OCI-LY7 (cell line): Measurements from ENCODE around the gene METRN. TPM values are rescaled to one million over a fixed set of nuclear protein-coding genes. Genes with fewer than 3 reads are reported as not detected.

Experiments used
- BruUV-seq: library from RNA; stranded (reverse); fragments of 400-500 nt; replicated peaks from 2 replicates; lab custom pipeline; 2021; lab: Mats Ljungman, UMichigan
- CTCF ChIA-PET: fragments of 300-600 bp; sonication (Branson Sonifier 250); formaldehyde crosslinking; loops from one replicate; lab custom pipeline; 2022; ENCODE audit warnings: antibody characterized with exemption; ENCODE audit not compliant: unreplicated experiment; lab: Charles Lee
- POLR2A ChIA-PET: fragments of 300-600 bp; sonication (Branson Sonifier 250); formaldehyde crosslinking; loops from one replicate; lab custom pipeline; 2022; ENCODE audit warnings: antibody characterized with exemption; lab: Charles Lee
- DNase-seq: peaks from one replicate; pipeline ENCODE4 v3.0.0-alpha.2; 2015; ENCODE audit warnings: low spot score
- H2AFZ ChIP-seq: fragments of 200-600 bp; sonication (generic), shearing (Covaris generic); 2 replicates; pipeline ENCODE4 v1.6.1; 2014; ENCODE audit warnings: mild to moderate bottlenecking, antibody characterized with exemption, low read length, moderate library complexity
- H3K27ac ChIP-seq: fragments of 200-600 bp; sonication (generic); 2 replicates; pipeline ENCODE4 v1.5.1; 2014; ENCODE audit warnings: mixed run types, low read depth, mild to moderate bottlenecking, moderate library complexity, low read length, inconsistent platforms; ENCODE audit not compliant: poor library complexity, severe bottlenecking
- H3K36me3 ChIP-seq: fragments of 200-600 bp; sonication (generic); 2 replicates; pipeline ENCODE4 v1.6.1; 2014; ENCODE audit warnings: mild to moderate bottlenecking, antibody characterized with exemption, low read length, moderate library complexity, mixed read lengths; ENCODE audit not compliant: insufficient read depth
- H3K4me1 ChIP-seq: fragments of 200-600 bp; sonication (generic); 2 replicates; pipeline ENCODE4 v1.5.1; 2014; ENCODE audit warnings: mild to moderate bottlenecking, low read length; ENCODE audit not compliant: insufficient read depth, poor library complexity, severe bottlenecking
- H3K4me2 ChIP-seq: fragments of 200-600 bp; sonication (generic); 2 replicates; pipeline ENCODE4 v1.6.1; 2014; ENCODE audit warnings: mild to moderate bottlenecking, low read length
- H3K4me3 ChIP-seq: fragments of 200-600 bp; sonication (generic); 2 replicates; pipeline ENCODE4 v1.5.1; 2014; ENCODE audit warnings: mild to moderate bottlenecking, low read depth, low read length; ENCODE audit not compliant: poor library complexity, severe bottlenecking
- H3K79me2 ChIP-seq: fragments of 200-600 bp; sonication (generic); 2 replicates; pipeline ENCODE4 v1.6.1; 2016; ENCODE audit warnings: low read depth, mild to moderate bottlenecking, low read length, moderate library complexity, mixed read lengths; ENCODE audit not compliant: insufficient read depth
- H3K9me2 ChIP-seq: fragments of 200-600 bp; sonication (generic); 2 replicates; pipeline ENCODE4 v1.6.1; 2016; ENCODE audit warnings: mild to moderate bottlenecking, low read length, mixed read lengths; ENCODE audit not compliant: insufficient read depth
- H3K9me3 ChIP-seq: fragments of 200-600 bp; sonication (generic); 2 replicates; pipeline ENCODE4 v1.6.1; 2014; ENCODE audit warnings: mild to moderate bottlenecking, mixed run types, low read length, mixed read lengths
- H4K20me1 ChIP-seq: fragments of 200-600 bp; sonication (generic); 2 replicates; pipeline ENCODE4 v1.6.1; 2014; ENCODE audit warnings: mild to moderate bottlenecking, antibody characterized with exemption, low read length, moderate library complexity, mixed read lengths; ENCODE audit not compliant: insufficient read depth
- EZH2phosphoT487 ChIP-seq: fragments of 200-600 bp; sonication (generic); IDR thresholded peaks from 2 replicates; pipeline ENCODE4 v1.6.1; 2018; ENCODE audit warnings: low read depth, borderline replicate concordance, mild to moderate bottlenecking, mixed run types, antibody characterized with exemption, low read length, moderate library complexity, mixed read lengths
- intact Hi-C: fragments of 100-400 bp; cut with micrococcal nuclease; formaldehyde crosslinking; loops from one replicate; pipeline ENCODE4 v1.10.0; 2022; ENCODE audit not compliant: unreplicated experiment
- total RNA-seq, 2 experiments: library from RNA; depleted of rRNA in 1 of 2; stranded (reverse); fragments of >200 nt in 1 of 2; shearing (Covaris generic) in 1 of 2; gene quantifications; 2 replicates each; pipeline ENCODE4 v1.2.3, GENCODE V29; 2014 to 2022
- TF ChIP-seq, protein P1 (sequence below): fragments of 200-600 bp; sonication (generic); conservative IDR thresholded peaks from 2 replicates; pipeline ENCODE4 v1.5.1; 2014; ENCODE audit warnings: mild to moderate bottlenecking, antibody characterized with exemption, low read length, moderate library complexity, mixed read lengths

The METRN gene
- total RNA-seq, 2 experiments from 2014 or later, result 14.4 to 15.9 TPM

DNA sequence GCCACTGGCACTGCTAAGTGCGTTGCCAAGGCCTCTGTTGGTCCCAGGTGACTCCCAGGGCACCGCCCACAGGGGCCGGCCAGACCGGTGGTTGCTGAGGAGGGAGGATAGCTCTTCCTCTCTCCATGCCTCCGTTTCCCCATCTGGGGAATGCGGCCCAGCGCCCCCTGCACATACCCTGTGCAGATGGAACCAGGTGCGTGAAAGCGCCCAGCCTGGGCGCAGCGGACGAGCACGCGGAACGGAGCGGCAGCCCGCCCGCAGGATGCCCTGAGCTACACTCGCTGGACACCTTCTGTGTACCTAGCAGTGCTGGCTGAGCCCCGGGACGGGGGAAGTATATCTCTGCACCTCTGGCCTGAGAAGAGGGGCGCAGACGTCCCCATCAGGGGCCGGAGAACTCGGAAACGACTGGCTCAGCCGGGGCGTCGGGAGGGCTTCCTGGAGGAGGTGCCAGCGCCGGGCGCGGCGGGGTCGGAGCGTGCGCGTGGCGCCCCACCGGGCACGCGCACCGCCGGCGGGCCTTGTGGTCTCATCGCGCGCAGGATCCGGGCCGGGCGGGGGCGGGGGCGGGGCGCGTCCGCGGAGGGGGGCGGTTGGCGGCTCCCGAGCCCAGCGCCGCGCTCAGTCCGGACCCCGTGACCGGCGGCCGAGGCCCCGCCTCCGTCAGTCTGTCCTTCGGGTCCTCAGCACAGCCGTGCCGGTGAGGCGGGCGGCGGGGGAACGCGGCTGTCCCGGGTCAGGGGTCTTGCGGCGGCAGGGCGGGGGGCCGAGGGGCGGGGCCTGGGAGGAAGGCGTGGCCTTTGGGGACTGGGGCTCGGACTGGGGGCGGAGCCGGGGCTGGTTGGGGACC, 11.7 kb downstream of the METRN start, which contains the start of the genes CCDC78 and HAGHL:
Gene CCDC78 (minus strand): TSS at position 6 of the 853 bp plus-strand sequence. CDS start 76 bp downstream, outside the sequence.
Gene HAGHL (plus strand): TSS at position 669 of the 853 bp plus-strand sequence. CDS start 404 bp downstream, outside the sequence.
- Histone ChIP-seq H4K20me1 (no peaks in the 10 kb centered on the region), H3K4me2 (peak within 1 kb of the TSS; percentile 100), H3K36me3 (peaks cover 33% of the 10 kb centered on the region; the same call in 1 of the 2 replicates), H3K79me2 (no peaks in the 10 kb centered on the region), H3K4me1 (peaks cover 45% of the 10 kb centered on the region), H3K9me3 (no peaks in the 10 kb centered on the region), H3K27ac (peak within 1 kb of the TSS; percentile 71), H3K9me2 (no peaks in the 10 kb centered on the region), H3K4me3 (peak within 1 kb of the TSS; percentile 86), H2AFZ (peak within 1 kb of the TSS; percentile 39; the same call in 1 of the 2 replicates)
- ChIA-PET POLR2A (interaction anchor here (1.7 kb wide), 1 partner anchor 10 kb away, joined by 6 read pairs; no protein-coding TSS in a partner anchor), CTCF (no interaction called here)
- TF ChIP-seq, protein P1, sequence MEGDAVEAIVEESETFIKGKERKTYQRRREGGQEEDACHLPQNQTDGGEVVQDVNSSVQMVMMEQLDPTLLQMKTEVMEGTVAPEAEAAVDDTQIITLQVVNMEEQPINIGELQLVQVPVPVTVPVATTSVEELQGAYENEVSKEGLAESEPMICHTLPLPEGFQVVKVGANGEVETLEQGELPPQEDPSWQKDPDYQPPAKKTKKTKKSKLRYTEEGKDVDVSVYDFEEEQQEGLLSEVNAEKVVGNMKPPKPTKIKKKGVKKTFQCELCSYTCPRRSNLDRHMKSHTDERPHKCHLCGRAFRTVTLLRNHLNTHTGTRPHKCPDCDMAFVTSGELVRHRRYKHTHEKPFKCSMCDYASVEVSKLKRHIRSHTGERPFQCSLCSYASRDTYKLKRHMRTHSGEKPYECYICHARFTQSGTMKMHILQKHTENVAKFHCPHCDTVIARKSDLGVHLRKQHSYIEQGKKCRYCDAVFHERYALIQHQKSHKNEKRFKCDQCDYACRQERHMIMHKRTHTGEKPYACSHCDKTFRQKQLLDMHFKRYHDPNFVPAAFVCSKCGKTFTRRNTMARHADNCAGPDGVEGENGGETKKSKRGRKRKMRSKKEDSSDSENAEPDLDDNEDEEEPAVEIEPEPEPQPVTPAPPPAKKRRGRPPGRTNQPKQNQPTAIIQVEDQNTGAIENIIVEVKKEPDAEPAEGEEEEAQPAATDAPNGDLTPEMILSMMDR, result no peak
- no peak for TF ChIP-seq EZH2phosphoT487
- no TSS peak for BruUV-seq
- intact Hi-C loops, result no loop called here
- peak; percentile 78 for DNase-seq

- Histone ChIP-seq H3K9me3 (no peaks in the 10 kb centered on the region), H3K4me2 (peak overlapping the region; percentile 100), H3K9me2 (no peaks in the 10 kb centered on the region), H3K27ac (peak overlapping the region; percentile 71), H2AFZ (peak overlapping the region; percentile 39; the same call in 1 of the 2 replicates), H3K4me3 (peak overlapping the region; percentile 86), H3K36me3 (peaks cover 40% of the 10 kb centered on the region; the same call in 1 of the 2 replicates), H4K20me1 (no peaks in the 10 kb centered on the region), H3K4me1 (peaks cover 38% of the 10 kb centered on the region), H3K79me2 (no peaks in the 10 kb centered on the region)
- TF ChIP-seq, protein P1, result no peak
- no peak for TF ChIP-seq EZH2phosphoT487
- intact Hi-C loops, result no loop called here
- POLR2A ChIA-PET, result interaction anchor here (0.9 to 1.2 kb wide), 2 partner anchors 10 to 13 kb away, joined by 5 to 8 read pairs; partner anchors contain the start of gene METRN
- BruUV-seq, result TSS peak; percentile 62
- CTCF ChIA-PET, result interaction anchor here (0.6 kb wide), 1 partner anchor 15 kb away, joined by 3 read pairs; no protein-coding TSS in a partner anchor
- DNase-seq, result no peak
These were observed 12.5 kb downstream of the METRN start for GRCh38 chr16:727291-727977.
